MM.1S (cell line): Measurements from ENCODE around the gene CYSTM1.

Source experiments
- DNase-seq: peaks from one replicate; pipeline ENCODE4 v3.0.0-alpha.2; 2015
- H2AFZ ChIP-seq: fragments of 300-600 bp; sonication (generic); 2 replicates; pipeline ENCODE4 v1.6.0; 2016; ENCODE audit warnings: antibody characterized with exemption, low read length
- H3F3A ChIP-seq: fragments of 300-600 bp; sonication (generic); 2 replicates; pipeline ENCODE4 v1.6.1; 2016; ENCODE audit warnings: mild to moderate bottlenecking, antibody characterized with exemption, low read length, moderate library complexity, mixed read lengths; ENCODE audit not compliant: insufficient read depth
- H3K27ac ChIP-seq: fragments of 300-600 bp; sonication (generic); 2 replicates; pipeline ENCODE4 v1.5.1; 2016; ENCODE audit warnings: mild to moderate bottlenecking, low read length
- H3K27me3 ChIP-seq: fragments of 300-600 bp; sonication (generic); replicated peaks from 2 replicates; pipeline ENCODE4 v1.6.0; 2016; ENCODE audit warnings: low read length; ENCODE audit not compliant: insufficient read depth
- H3K36me3 ChIP-seq: fragments of 300-600 bp; sonication (generic); replicated peaks from 2 replicates; pipeline ENCODE4 v1.6.1; 2016; ENCODE audit warnings: mild to moderate bottlenecking, low read length, mixed read lengths; ENCODE audit not compliant: insufficient read depth
- H3K4me1 ChIP-seq: fragments of 300-600 bp; sonication (generic); 2 replicates; pipeline ENCODE4 v1.6.1; 2016; ENCODE audit warnings: low read length, mixed read lengths
- H3K4me2 ChIP-seq: fragments of 300-600 bp; sonication (generic); 2 replicates; pipeline ENCODE4 v1.6.0; 2016; ENCODE audit warnings: low read depth, low read length
- H3K4me3 ChIP-seq: fragments of 300-600 bp; sonication (generic); 2 replicates; pipeline ENCODE4 v1.5.1; 2016; ENCODE audit warnings: low read length, mixed read lengths
- H3K79me2 ChIP-seq: fragments of 300-600 bp; sonication (generic); 2 replicates; pipeline ENCODE4 v1.6.1; 2016; ENCODE audit warnings: mixed run types, low read length, mixed read lengths
- H3K9ac ChIP-seq: fragments of 300-600 bp; sonication (generic); 2 replicates; pipeline ENCODE4 v1.6.1; 2016; ENCODE audit warnings: low read length, mixed read lengths
- H3K9me2 ChIP-seq: fragments of 300-600 bp; sonication (generic); replicated peaks from 2 replicates; pipeline ENCODE4 v1.6.1; 2016; ENCODE audit warnings: mild to moderate bottlenecking, low read length, mixed read lengths; ENCODE audit not compliant: insufficient read depth
- H3K9me3 ChIP-seq: fragments of 300-600 bp; sonication (generic); replicated peaks from 2 replicates; pipeline ENCODE4 v1.6.1; 2016; ENCODE audit warnings: mild to moderate bottlenecking, low read length, mixed read lengths; ENCODE audit not compliant: insufficient read depth
- H4K20me1 ChIP-seq: fragments of 300-600 bp; sonication (generic); 2 replicates; pipeline ENCODE4 v1.6.1; 2016; ENCODE audit warnings: mild to moderate bottlenecking, low read length, moderate library complexity, mixed read lengths; ENCODE audit not compliant: insufficient read depth
- CTCF ChIP-seq: fragments of 300-600 bp; sonication (generic); IDR thresholded peaks from 2 replicates; pipeline ENCODE4 v1.5.1; 2016; ENCODE audit warnings: antibody characterized with exemption, low read length, mixed read lengths
- EZH2 ChIP-seq: fragments of 300-600 bp; sonication (generic); optimal IDR thresholded peaks from 2 replicates; pipeline ENCODE3; 2017; ENCODE audit warnings: low read depth, mild to moderate bottlenecking, antibody characterized with exemption, low read length, mixed read lengths
- EZH2phosphoT487 ChIP-seq: fragments of 300-600 bp; sonication (generic); IDR thresholded peaks from 2 replicates; pipeline ENCODE4 v1.6.1; 2018; ENCODE audit warnings: antibody characterized with exemption, low read length

CYSTM1 gene

GRCh38 chr5:140222416-140222815 is 47.4 kb downstream of the CYSTM1 start:
- Histone ChIP-seq H3K9ac (no peak overlapping the region), H3K27ac (no peak overlapping the region), H3K9me3 (no peaks in the 10 kb centered on the region), H3K9me2 (no peaks in the 10 kb centered on the region), H3K4me3 (no peak overlapping the region), H3K79me2 (no peaks in the 10 kb centered on the region), H3K4me2 (no peak overlapping the region), H3K36me3 (no peaks in the 10 kb centered on the region), H3K4me1 (peaks cover 24% of the 10 kb centered on the region), H3F3A (0 out of 2 replicates have a peak, but pooled peaks cover 3% of the 10 kb centered on the region), H4K20me1 (no peaks in the 10 kb centered on the region), H3K27me3 (no peaks in the 10 kb centered on the region), H2AFZ (no peak overlapping the region)
- DNase-seq, result no peak
- TF ChIP-seq EZH2phosphoT487 (no peak), EZH2 (no peak), CTCF (no peak)

DNA sequence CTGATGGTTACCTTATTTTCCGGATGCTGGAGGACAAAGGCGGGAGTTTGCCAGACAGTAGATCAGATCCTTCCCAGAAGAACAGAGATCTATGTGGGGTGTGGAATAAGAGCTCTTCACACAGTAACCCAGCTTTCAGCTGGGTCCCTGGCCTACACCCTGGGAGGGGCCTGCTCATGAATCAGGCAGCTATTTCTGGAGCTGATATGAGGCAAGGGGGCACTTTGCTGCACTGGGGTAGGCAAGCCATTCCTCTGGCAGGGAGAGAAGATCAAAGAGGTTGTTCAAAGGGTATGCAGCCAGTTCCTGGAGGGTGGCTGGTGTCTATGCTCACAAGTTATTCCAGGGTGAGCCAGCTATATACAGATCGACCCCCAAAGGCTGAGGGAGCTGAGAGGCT is 48.6 kb downstream of the CYSTM1 start:
- no peak for DNase-seq
- no peaks in the 10 kb centered on the region for H3K79me2 ChIP-seq
- H3K4me2 ChIP-seq, result no peak overlapping the region
- H3K4me3 ChIP-seq, result no peak overlapping the region
- peaks cover 24% of the 10 kb centered on the region for H3K4me1 ChIP-seq
- no peaks in the 10 kb centered on the region for H3K9me2 ChIP-seq
- TF ChIP-seq EZH2phosphoT487, result no peak
- no peaks in the 10 kb centered on the region for H3K27me3 ChIP-seq
- H3K36me3 ChIP-seq, result no peaks in the 10 kb centered on the region
- no peak overlapping the region for H2AFZ ChIP-seq
- no peak overlapping the region for H3K27ac ChIP-seq
- H4K20me1 ChIP-seq, result no peaks in the 10 kb centered on the region
- no peaks in the 10 kb centered on the region for H3K9me3 ChIP-seq
- no peak overlapping the region for H3K9ac ChIP-seq
- 0 out of 2 replicates have a peak, but pooled peaks cover 3% of the 10 kb centered on the region for H3F3A ChIP-seq

DNA sequence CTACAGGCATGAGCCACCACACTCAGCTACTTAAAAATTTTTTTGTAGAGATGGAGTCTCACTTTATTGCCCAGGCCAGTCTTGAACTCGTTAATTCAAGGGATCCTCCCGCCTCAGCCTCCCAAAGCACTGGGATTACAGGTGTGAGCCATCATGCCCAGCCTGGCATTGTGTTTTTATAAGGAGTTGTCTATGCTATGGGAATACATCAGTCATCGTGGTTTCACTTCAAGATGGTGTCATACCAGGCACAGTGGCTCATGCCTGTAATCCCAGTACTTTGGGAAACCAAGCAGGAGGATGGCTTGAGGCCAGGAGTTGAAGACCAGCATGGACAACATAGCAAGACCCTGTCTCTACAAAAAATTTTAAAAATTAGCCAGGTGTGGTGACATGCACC is 49.7 kb downstream of the CYSTM1 start:
- Histone ChIP-seq H3F3A (0 out of 2 replicates have a peak, but pooled peaks cover 3% of the 10 kb centered on the region), H3K27ac (no peak overlapping the region)

More for the DNA sequence above, 49.7 kb downstream of the CYSTM1 start:
- peaks cover 22% of the 10 kb centered on the region for H3K4me1 ChIP-seq
- no peak overlapping the region for H3K4me2 ChIP-seq
- H3K79me2 ChIP-seq, result no peaks in the 10 kb centered on the region
- no peak overlapping the region for H3K9ac ChIP-seq
- DNase-seq, result no peak
- no peak for TF ChIP-seq CTCF
- TF ChIP-seq EZH2, result no peak
- TF ChIP-seq EZH2phosphoT487, result no peak
- no peak overlapping the region for H2AFZ ChIP-seq
- no peaks in the 10 kb centered on the region for H3K9me3 ChIP-seq
- no peaks in the 10 kb centered on the region for H3K36me3 ChIP-seq
- no peaks in the 10 kb centered on the region for H4K20me1 ChIP-seq
- H3K4me3 ChIP-seq, result no peak overlapping the region
- no peaks in the 10 kb centered on the region for H3K9me2 ChIP-seq
- no peaks in the 10 kb centered on the region for H3K27me3 ChIP-seq
